ENCODE results near the gene TNS3.

DNA sequence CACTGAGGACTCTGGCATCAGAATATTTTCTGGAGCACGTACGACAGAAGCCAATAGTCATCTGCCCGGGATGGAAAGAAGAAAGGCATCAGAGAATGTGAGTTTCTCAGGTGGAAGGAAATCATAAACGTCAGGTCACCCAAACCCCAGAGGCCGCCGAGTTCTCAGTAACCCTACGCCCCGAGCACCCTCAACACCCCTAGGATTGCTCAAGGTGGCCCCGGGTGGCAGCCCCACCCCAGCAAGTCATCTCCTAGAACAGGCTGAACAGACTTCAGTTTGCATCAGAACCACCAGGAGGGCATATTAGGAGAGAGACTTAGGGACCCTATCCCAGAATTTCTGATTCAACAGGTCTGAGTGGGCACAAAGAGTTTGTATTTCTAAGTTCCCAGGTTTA lies 117.6 kb downstream of the TNS3 start:
- no peak for TF ChIP-seq EZH2 (IDR thresholded peaks at IDR 0.05; ENCODE audit: borderline replicate concordance, low read length)
- TF ChIP-seq CTCF (conservative IDR thresholded peaks at IDR 0.05 in 1 of 2, IDR thresholded peaks at IDR 0.05 in 1 of 2; ENCODE audit: extremely low read depth in 1 of 2, insufficient read depth in 1 of 2, low read depth in 1 of 2, low read length in 2 of 2): no peak
